CD14-positive monocyte (primary cell): ENCODE results near the gene SMU1. TPM values are rescaled to one million over a fixed set of nuclear protein-coding genes. Genes with fewer than 3 reads are reported as not detected.
"Not testable (repeated sequence)": the region's sequence is repeated elsewhere in the genome, so short reads cannot be mapped to it uniquely, and the experiment has no call there.

ENCODE experiments used
- DNase-seq, 3 donors: peaks; one replicate each; pipeline ENCODE4 v3.0.0-alpha.2; 2011 to 2022
- H2AFZ ChIP-seq: 2 replicates; pipeline ENCODE4 v1.6.0; 2012; ENCODE audit warnings: mild to moderate bottlenecking, low read depth, low read length, inconsistent platforms; ENCODE audit not compliant: insufficient read depth, poor library complexity, severe bottlenecking
- H3K27ac ChIP-seq, 2 donors: 1 replicate in 1 of 2; 2 replicates in 1 of 2; pipeline ENCODE4 v1.5.1; 2012 to 2013; ENCODE audit warnings: low read length in 2 of 2, control low read depth in 1 of 2, inconsistent platforms in 1 of 2, low read depth in 1 of 2, mild to moderate bottlenecking in 1 of 2
- H3K27me3 ChIP-seq, 2 donors: one replicate each; pipeline versions ENCODE4 v1.6.0 to v1.6.1; 2011 to 2013; ENCODE audit warnings: low read length in 2 of 2; ENCODE audit not compliant: control insufficient read depth in 2 of 2, insufficient read depth in 2 of 2
- H3K36me3 ChIP-seq, 2 donors: replicated peaks in 1 of 2; 1 replicate in 1 of 2; 2 replicates in 1 of 2; pipeline versions ENCODE4 v1.5.1 to v1.6.1; 2012 to 2013; ENCODE audit warnings: low read length in 2 of 2, control low read depth in 1 of 2, inconsistent platforms in 1 of 2, mild to moderate bottlenecking in 1 of 2; ENCODE audit not compliant: insufficient read depth in 2 of 2, control insufficient read depth in 1 of 2
- H3K4me1 ChIP-seq, 2 donors: 1 replicate in 1 of 2; 2 replicates in 1 of 2; pipeline versions ENCODE4 v1.5.1 to v1.6.1; 2012 to 2013; ENCODE audit warnings: low read length in 2 of 2, control low read depth in 1 of 2, inconsistent platforms in 1 of 2, mild to moderate bottlenecking in 1 of 2, moderate library complexity in 1 of 2; ENCODE audit not compliant: insufficient read depth in 2 of 2, control insufficient read depth in 1 of 2
- H3K4me2 ChIP-seq: replicated peaks from 2 replicates; pipeline ENCODE3; 2012; ENCODE audit warnings: low read length, moderate library complexity, mild to moderate bottlenecking; ENCODE audit not compliant: poor library complexity, severe bottlenecking; ENCODE audit errors: extremely low read depth
- H3K4me3 ChIP-seq, 3 experiments: fragments of 200-600 bp in 1 of 3; sonication (generic) in 1 of 3; replicated peaks in 1 of 3; 1 replicate in 2 of 3; 2 replicates in 1 of 3; pipeline ENCODE4 v1.5.1; 2011 to 2013; ENCODE audit warnings: low read length in 3 of 3, mild to moderate bottlenecking in 3 of 3, control low read depth in 2 of 3, low read depth in 2 of 3, inconsistent platforms in 1 of 3, moderate library complexity in 1 of 3
- H3K79me2 ChIP-seq: 2 replicates; pipeline ENCODE4 v1.6.0; 2012; ENCODE audit warnings: mild to moderate bottlenecking, control low read depth, inconsistent platforms, low read length, moderate library complexity; ENCODE audit not compliant: insufficient read depth
- H3K9ac ChIP-seq: 2 replicates; pipeline ENCODE4 v1.6.0; 2017; ENCODE audit warnings: low read length, mild to moderate bottlenecking; ENCODE audit not compliant: insufficient read depth, poor library complexity, severe bottlenecking
- H3K9me3 ChIP-seq, 2 donors: replicated peaks in 1 of 2; 1 replicate in 1 of 2; 2 replicates in 1 of 2; pipeline versions ENCODE4 v1.5.1 to v1.6.1; 2012 to 2013; ENCODE audit warnings: low read length in 2 of 2, control low read depth in 1 of 2; ENCODE audit not compliant: control insufficient read depth in 1 of 2, insufficient read depth in 1 of 2
- H4K20me1 ChIP-seq: 2 replicates; pipeline ENCODE4 v1.6.0; 2012; ENCODE audit warnings: mild to moderate bottlenecking, low read length, control low read depth, moderate library complexity; ENCODE audit not compliant: insufficient read depth
- H3K27ac Mint-ChIP-seq, 7 donors: one replicate each; pipeline ENCODE4 v1.8.0; 2020; ENCODE audit warnings: mild to moderate bottlenecking in 7 of 7, mixed read lengths in 7 of 7, moderate library complexity in 6 of 7, inconsistent platforms in 2 of 7
- H3K27me3 Mint-ChIP-seq, 3 donors: one replicate each; pipeline ENCODE4 v1.8.0; 2021 to 2022; ENCODE audit warnings: low read depth in 3 of 3, mild to moderate bottlenecking in 3 of 3, mixed read lengths in 3 of 3, moderate library complexity in 3 of 3, inconsistent platforms in 1 of 3
- H3K36me3 Mint-ChIP-seq, 2 donors: one replicate each; pipeline ENCODE4 v1.8.0; 2020; ENCODE audit warnings: mixed read lengths in 2 of 2, inconsistent platforms in 1 of 2, mild to moderate bottlenecking in 1 of 2
- H3K4me1 Mint-ChIP-seq: one replicate; pipeline ENCODE4 v1.8.0; 2020; ENCODE audit warnings: mild to moderate bottlenecking, mixed read lengths
- H3K4me3 Mint-ChIP-seq, 2 donors: one replicate each; pipeline ENCODE4 v1.8.0; 2020; ENCODE audit warnings: mild to moderate bottlenecking in 2 of 2, mixed read lengths in 2 of 2, moderate library complexity in 1 of 2
- H3K9me3 Mint-ChIP-seq, 7 donors: one replicate each; pipeline ENCODE4 v1.8.0; 2020 to 2022; ENCODE audit warnings: mixed read lengths in 7 of 7, mild to moderate bottlenecking in 6 of 7, moderate library complexity in 6 of 7, inconsistent platforms in 2 of 7
- WGBS: methylation state at CpG from one replicate; pipeline ENCODE4 v1.1.5; 2013; ENCODE audit warnings: missing lambda C conversion rate; ENCODE audit not compliant: insufficient coverage; 5-methylcytosine and 5-hydroxymethylcytosine counted together
- intact Hi-C, 2 donors: fragments of 100-400 bp; cut with micrococcal nuclease; formaldehyde crosslinking; loops; one replicate each; pipeline versions ENCODE4 v1.15.0 to v1.15.1; 2023
- polyA plus RNA-seq, 3 donors: library from polyadenylated mRNA; depleted of rRNA in 1 of 3; unstranded in 2 of 3; stranded (reverse) in 1 of 3; fragments of 300-500 nt in 2 of 3; fragments of >200 nt in 1 of 3; fragmentation: Illumina TruSeq in 2 of 3; gene quantifications; 1 replicate in 2 of 3; 2 replicates in 1 of 3; pipeline ENCODE4 v1.2.3, GENCODE V29; 2012 to 2021
- TF ChIP-seq, protein P1 (sequence below): fragments of 200-600 bp; IDR thresholded peaks from one replicate; pipeline ENCODE4 v1.8.0; 2022; ENCODE audit warnings: antibody characterized with exemption, mild to moderate bottlenecking

SMU1 gene
- polyA plus RNA-seq, 3 donors, result 8.0 to 21.7 (median 19.3) TPM

DNA sequence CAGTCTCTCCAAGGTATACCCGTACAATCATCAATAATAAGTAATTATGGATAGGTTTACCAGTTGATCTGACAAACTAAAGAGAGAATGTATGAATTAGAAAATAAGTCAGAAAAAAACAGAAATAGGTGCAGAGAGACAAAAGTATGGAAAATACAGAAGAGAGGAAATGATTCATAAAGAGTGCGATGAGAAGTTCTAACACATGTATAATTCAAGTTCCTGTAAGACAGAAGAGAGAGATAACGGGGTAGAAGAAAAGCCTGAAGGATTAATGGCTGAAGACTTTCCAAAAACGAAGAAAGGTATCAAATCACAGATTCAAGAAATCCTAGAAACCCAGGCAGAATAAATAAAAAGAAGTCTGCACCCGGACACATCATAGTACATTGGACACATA lies 16.2 kb upstream of the SMU1 start:
- Histone ChIP-seq H3K9ac (no peak overlapping the region), H4K20me1 (no peaks in the 10 kb centered on the region), H3K4me2 (no peak overlapping the region), H3K9me3 (no peaks in the 10 kb centered on the region), H3K36me3 (no peaks in the 10 kb centered on the region), H3K4me3 (no peak overlapping the region), H3K79me2 (no peaks in the 10 kb centered on the region), H2AFZ (no peak overlapping the region), H3K4me1 (no peaks in the 10 kb centered on the region), H3K27ac (no peak overlapping the region), H3K27me3 (no peaks in the 10 kb centered on the region)
- TF ChIP-seq, protein P1, sequence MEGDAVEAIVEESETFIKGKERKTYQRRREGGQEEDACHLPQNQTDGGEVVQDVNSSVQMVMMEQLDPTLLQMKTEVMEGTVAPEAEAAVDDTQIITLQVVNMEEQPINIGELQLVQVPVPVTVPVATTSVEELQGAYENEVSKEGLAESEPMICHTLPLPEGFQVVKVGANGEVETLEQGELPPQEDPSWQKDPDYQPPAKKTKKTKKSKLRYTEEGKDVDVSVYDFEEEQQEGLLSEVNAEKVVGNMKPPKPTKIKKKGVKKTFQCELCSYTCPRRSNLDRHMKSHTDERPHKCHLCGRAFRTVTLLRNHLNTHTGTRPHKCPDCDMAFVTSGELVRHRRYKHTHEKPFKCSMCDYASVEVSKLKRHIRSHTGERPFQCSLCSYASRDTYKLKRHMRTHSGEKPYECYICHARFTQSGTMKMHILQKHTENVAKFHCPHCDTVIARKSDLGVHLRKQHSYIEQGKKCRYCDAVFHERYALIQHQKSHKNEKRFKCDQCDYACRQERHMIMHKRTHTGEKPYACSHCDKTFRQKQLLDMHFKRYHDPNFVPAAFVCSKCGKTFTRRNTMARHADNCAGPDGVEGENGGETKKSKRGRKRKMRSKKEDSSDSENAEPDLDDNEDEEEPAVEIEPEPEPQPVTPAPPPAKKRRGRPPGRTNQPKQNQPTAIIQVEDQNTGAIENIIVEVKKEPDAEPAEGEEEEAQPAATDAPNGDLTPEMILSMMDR, result no peak
- no peak overlapping the region for H3K27ac Mint-ChIP-seq
- H3K27me3 Mint-ChIP-seq, result no peaks in the 10 kb centered on the region
- H3K4me1 Mint-ChIP-seq, result peaks cover 3% of the 10 kb centered on the region
- WGBS, result 100% methylated on average over 1 of the region's 5 CpGs
- H3K4me3 Mint-ChIP-seq, result no peak overlapping the region
- DNase-seq, result no peak
- no peaks in the 10 kb centered on the region for H3K9me3 Mint-ChIP-seq
- intact Hi-C loops, result no loop called here
- no peaks in the 10 kb centered on the region for H3K36me3 Mint-ChIP-seq

DNA sequence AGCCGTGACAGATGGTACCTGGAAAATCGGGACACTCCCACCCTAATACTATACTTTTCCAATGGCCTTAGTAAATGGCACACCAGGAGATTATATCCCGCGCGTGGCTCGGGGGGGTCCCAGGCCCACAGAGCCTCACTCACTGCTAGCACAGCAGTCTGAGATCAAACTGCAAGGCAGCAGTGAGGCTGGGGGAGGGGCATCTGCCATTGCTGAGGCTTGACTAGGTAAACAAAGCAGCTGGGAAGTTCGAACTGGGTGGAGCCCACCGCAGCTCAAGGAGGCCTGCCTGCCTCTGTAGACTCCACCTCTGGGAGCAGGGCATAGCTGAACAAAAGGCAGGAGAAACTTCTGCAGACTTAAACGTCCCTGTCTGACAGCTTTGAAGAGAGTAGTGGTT lies 9.2 kb upstream of the SMU1 start:
- H3K9me3 ChIP-seq, H3K4me3 ChIP-seq, H3K36me3 Mint-ChIP-seq, H3K27me3 ChIP-seq, H3K27ac ChIP-seq, intact Hi-C loops, H2AFZ ChIP-seq, H3K27me3 Mint-ChIP-seq, H3K27ac Mint-ChIP-seq, H3K4me1 Mint-ChIP-seq, H3K9me3 Mint-ChIP-seq, DNase-seq, H3K4me3 Mint-ChIP-seq, H3K4me2 ChIP-seq, H3K9ac ChIP-seq, H4K20me1 ChIP-seq, H3K79me2 ChIP-seq, H3K36me3 ChIP-seq: not testable (repeated sequence)
- peaks cover 20 to 26% of the 10 kb centered on the region in 2 donors for H3K4me1 ChIP-seq
- 95% methylated on average over 4 of the region's 9 CpGs for WGBS
